T-helper 9 cell (primary cell): ENCODE results near the gene TC2N.
"Not testable (repeated sequence)": the region's sequence is repeated elsewhere in the genome, so short reads cannot be mapped to it uniquely, and the experiment has no call there.

Experiments
- DNase-seq: peaks from one replicate; pipeline ENCODE4 v3.0.0-alpha.2; 2020

TC2N gene

DNA sequence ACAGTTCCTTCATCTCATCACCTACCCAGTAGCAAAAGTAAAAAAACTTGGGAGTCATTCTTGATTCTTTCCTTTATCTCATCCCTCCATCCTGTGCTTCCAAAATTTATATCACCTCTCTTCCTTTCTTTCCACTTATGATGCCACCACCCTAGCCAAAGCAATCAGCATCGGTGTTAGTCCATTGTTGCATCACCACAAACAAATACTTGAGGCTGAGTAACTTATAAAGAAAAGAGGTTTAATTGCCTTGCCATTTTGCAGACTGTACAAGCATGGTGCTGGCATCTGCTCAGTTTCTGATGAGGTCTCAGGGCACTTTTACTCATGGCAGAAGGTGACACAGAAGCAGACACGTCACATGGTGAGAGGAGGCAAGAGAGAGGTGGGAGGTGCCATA is 115.6 kb downstream of the TC2N start:
- no peak for DNase-seq

GRCh38 chr14:91750634-91751198 is 116.6 kb downstream of the TC2N start:
- DNase-seq = no peak

DNA sequence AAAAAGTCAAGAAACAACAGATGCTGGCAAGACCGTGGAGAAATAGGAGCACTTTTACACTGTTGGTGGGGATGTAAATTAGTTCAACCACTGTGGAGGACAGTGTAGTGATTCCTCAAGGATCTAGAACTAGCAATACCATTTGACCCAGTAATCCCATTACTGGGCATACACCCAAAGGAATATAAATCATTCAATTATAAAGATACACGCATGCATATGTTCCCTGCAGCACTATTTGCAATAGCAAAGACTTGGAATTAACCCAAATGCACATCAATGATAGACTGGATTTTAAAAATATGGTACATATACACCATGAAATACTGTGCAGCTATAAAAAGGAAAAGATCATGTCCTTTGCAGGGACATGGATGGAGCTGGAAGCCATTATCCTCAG is 117.5 kb downstream of the TC2N start:
- no peak for DNase-seq

GRCh38 chr14:91748049-91748448 is 119.3 kb downstream of the TC2N start:
- DNase-seq = no peak

GRCh38 chr14:91745344-91745743 is 122.0 kb downstream of the TC2N start:
- no peak for DNase-seq

DNA sequence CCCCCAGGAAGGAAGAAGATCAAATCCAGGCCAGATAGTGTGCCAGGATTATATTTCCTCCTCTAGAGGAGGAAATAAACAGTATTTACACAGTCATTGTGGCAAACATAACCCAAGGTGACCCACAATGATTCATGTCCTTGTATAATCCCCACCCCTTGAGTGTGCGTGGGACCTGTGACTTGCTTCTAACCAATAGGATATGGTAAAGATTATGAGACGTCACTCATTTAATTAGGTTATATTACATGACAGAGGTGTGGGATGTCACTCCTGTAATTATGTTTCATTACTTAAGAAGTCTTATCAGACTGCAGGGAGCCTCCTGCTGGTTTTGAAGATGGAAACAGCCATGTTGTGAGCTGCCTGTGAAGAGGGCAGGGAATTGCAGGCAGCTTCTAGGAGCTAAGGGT is 123.3 kb downstream of the TC2N start:
- DNase-seq = no peak

DNA sequence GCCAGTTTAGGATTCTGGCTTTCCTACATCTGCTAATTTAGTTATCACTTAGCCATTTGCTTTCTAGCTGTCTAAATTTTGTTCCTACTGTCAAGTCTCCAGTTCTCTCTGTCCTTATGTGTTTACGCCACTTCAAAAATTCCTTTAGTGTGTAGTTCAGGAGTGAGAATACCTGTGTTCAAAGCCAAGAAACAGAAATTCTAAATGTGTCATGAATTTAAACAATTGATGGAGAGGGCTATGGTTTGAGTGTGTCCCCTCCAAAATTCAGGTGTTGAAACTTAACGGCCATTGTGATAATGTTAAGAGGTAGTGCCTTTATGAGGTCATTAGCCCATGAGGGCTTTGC is 124.1 kb downstream of the TC2N start:
- no peak for DNase-seq

DNA sequence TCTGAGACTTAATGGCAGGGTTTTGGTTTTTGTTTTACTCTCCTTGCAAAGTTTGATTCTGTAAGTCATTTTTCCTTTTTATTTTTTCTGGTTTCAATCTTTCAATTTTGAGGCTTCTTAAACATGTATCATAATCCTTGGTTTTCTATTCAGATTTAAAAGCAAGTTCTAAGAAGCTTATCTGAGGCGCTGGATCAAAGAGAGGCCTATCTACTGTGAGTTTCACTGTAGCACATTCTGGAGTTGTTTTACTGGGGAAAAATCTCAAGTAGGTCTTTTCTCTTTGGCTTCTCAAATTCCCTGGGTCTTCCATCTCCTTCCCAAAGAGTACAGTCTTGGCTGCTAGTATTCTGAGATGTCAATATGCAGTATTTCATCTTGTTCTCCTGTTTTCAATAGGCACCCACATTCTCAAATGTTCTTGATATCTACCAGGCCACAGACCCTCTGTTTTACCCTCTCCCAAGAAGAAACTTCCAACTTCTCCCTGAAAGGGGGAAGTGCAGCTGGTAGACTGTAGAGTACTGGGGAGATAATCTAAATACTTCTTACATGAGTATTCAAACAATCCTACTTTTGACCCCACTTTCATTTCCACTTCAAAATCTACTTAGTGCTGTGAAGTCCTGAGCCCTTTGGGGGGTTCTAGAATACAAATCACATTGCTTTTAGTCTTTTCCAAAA is 124.6 kb downstream of the TC2N start:
- no peak for DNase-seq

GRCh38 chr14:91739867-91740266 is 127.5 kb downstream of the TC2N start:
- DNase-seq = not testable (repeated sequence)

- DNase-seq = no peak
Observed at GRCh38 chr14:91737619-91738018, 129.7 kb downstream of the TC2N start.

GRCh38 chr14:91732859-91733477 is 134.4 kb downstream of the TC2N start:
- DNase-seq = no peak

DNA sequence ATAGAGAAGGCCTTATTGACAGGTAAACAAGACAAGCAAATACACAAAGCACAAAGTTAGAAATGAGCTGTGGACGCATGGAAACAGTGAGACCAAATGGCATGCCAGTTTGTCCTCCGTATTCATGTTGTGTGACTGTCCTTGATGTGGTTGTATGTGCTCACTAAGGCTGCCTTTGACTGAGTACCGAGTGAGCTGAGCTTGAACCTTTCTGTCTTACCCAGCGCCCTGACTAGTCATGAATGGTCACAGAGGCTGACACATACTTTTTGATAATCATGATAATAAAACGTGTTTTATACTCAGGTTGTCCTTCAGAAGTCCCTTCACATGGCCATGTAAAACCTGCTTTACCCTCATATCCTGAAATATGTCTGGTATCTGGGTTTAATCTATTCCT is 134.9 kb downstream of the TC2N start:
- no peak for DNase-seq

DNA sequence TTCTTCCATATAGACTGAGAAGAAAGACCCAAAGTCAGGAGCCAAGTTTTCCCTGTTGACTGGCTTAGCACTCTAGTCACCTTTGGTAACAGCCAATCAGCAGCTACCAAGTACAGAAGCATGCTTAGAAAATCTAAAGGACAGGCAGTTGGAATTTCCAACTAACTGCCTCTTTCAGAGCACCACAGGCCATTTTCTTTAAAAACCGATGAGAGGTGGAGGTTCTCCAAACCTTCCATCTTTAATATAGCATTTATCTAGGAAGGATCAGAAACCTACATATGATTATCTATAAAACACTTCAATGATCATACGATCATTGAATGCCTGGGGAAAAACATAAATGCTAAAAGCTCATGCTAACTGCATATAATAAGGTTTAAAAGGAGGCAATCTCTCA is 135.3 kb downstream of the TC2N start, which contains the start of gene CATSPERB:
Gene CATSPERB (minus strand): TSS at position 101 of the 400 bp plus-strand sequence. CDS start 2,607 bp downstream, outside the sequence.
- no peak for DNase-seq

DNA sequence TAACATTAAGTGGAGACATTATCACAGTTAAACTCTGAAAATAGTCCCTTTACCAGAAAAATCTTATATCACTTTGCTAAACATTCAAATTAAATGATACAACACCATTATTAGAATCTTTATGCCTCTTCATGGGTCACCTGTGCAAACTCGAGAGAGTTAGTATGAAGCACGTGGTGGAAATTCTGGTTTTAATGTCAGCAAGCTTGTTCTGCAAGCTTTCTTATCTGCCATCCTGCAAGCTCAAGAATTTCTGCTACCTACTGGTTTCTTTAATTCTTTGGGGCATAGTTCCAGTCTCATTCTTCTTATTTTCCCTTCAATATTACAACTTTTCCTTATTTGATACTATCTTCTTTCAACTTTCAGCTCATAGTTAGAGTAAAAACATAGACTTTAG is 136.3 kb downstream of the TC2N start:
- DNase-seq = no peak

- no peak for DNase-seq
Observed at GRCh38 chr14:91729756-91730155, 137.6 kb downstream of the TC2N start.
